Prostate gland (tissue), 1 donor: ENCODE results near the gene LRP11.

ENCODE experiments used
- POLR2A ChIP-seq: fragments of 450-650 bp; IDR thresholded peaks from one replicate; pipeline ENCODE4 v1.6.1; 2016; ENCODE audit warnings: antibody characterized with exemption, mild to moderate bottlenecking
- POLR2AphosphoS5 ChIP-seq: sonication (generic); formaldehyde crosslinking; IDR thresholded peaks from one replicate; pipeline ENCODE4 v1.6.1; 2017; ENCODE audit warnings: antibody characterized with exemption

GRCh38 chr6:149854532-149854931 lies 9.6 kb downstream of the LRP11 start:
- no peak for TF ChIP-seq POLR2A
- TF ChIP-seq POLR2AphosphoS5: no peak
